ENCODE results near the gene BLCAP. TPM values are rescaled to one million over a fixed set of nuclear protein-coding genes. Genes with fewer than 3 reads are reported as not detected.

The BLCAP gene
- total and polyA plus RNA-seq, 4 donors = 12.6 to 72.0 (median 49.2) TPM

DNA sequence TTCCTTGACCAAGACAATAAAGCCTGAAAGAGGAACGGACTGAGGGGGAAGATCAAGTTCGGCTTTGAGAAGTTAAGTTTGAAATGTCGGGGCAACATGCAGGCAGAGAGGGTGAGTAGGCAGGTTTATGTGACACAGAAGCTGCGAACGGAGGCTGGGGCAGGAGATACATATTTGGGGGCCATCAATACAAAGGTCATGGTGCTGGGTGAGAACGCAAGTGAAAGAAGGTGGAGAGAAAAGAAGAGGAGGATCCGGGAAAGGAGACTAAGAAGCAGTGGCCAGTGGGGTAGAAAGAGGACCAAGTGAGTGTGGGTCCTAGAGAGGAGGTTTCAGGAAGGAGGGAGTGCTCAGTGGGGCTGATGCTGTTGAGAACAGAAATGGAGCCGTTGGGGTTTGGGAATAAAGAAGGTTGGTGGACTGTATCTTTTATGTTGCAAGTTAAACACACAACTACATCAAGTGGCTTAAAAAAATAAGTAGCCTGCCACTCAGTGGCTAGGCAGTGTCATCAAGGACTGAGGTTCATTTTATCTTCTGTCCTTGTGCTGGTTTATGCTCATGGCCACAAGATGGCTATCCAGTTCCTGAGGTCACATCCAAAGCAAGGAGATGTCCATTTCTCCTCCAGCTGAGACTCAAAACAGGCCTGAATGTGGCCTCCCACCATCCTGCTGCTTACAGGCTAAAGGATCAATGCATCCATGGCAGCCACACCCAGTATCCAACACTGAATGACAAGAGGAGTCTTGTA, 1.7 kb upstream of the BLCAP start:
- no peak for DNase-seq (ENCODE audit: low spot score)
- Histone ChIP-seq H3K4me1 (ENCODE audit: control insufficient read depth in 4 of 4, insufficient read depth in 4 of 4, low read length in 3 of 4) (peaks cover 6 to 29% (median 24%) of the 10 kb centered on the region in 4 donors), H3K36me3 (ENCODE audit: control insufficient read depth in 4 of 4, insufficient read depth in 3 of 4, low read depth in 1 of 4, low read length in 3 of 4) (no peaks in the 10 kb centered on the region), H3K27ac (ENCODE audit: low read depth in 1 of 2, low read length in 2 of 2) (no peak overlapping the region), H3K27me3 (ENCODE audit: control insufficient read depth in 4 of 4, insufficient read depth in 4 of 4, low read length in 3 of 4) (no peaks in the 10 kb centered on the region), H3K9me3 (ENCODE audit: control insufficient read depth in 4 of 4, low read length in 3 of 4) (no peaks in the 10 kb centered on the region), H3K4me3 (ENCODE audit: low read depth in 1 of 3, low read length in 3 of 3) (no peak overlapping the region), H3K9ac (ENCODE audit: low read depth in 1 of 2, low read length in 2 of 2) (no peak overlapping the region)
- TF ChIP-seq, protein P1, sequence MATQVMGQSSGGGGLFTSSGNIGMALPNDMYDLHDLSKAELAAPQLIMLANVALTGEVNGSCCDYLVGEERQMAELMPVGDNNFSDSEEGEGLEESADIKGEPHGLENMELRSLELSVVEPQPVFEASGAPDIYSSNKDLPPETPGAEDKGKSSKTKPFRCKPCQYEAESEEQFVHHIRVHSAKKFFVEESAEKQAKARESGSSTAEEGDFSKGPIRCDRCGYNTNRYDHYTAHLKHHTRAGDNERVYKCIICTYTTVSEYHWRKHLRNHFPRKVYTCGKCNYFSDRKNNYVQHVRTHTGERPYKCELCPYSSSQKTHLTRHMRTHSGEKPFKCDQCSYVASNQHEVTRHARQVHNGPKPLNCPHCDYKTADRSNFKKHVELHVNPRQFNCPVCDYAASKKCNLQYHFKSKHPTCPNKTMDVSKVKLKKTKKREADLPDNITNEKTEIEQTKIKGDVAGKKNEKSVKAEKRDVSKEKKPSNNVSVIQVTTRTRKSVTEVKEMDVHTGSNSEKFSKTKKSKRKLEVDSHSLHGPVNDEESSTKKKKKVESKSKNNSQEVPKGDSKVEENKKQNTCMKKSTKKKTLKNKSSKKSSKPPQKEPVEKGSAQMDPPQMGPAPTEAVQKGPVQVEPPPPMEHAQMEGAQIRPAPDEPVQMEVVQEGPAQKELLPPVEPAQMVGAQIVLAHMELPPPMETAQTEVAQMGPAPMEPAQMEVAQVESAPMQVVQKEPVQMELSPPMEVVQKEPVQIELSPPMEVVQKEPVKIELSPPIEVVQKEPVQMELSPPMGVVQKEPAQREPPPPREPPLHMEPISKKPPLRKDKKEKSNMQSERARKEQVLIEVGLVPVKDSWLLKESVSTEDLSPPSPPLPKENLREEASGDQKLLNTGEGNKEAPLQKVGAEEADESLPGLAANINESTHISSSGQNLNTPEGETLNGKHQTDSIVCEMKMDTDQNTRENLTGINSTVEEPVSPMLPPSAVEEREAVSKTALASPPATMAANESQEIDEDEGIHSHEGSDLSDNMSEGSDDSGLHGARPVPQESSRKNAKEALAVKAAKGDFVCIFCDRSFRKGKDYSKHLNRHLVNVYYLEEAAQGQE (IDR thresholded peaks at IDR 0.05) = no peak
- TF ChIP-seq FOXA1 (IDR thresholded peaks at IDR 0.05) (no peak), GABPA (IDR thresholded peaks at IDR 0.05 in 1 of 2, conservative IDR thresholded peaks at IDR 0.05 in 1 of 2) (no peak), TAF1 (conservative IDR thresholded peaks at IDR 0.05) (no peak), EGR1 (IDR thresholded peaks at IDR 0.05; ENCODE audit: low read depth in 2 of 2) (no peak), NR2F2 (IDR thresholded peaks at IDR 0.05) (no peak), JUND (IDR thresholded peaks at IDR 0.05) (no peak), HNF4G (IDR thresholded peaks at IDR 0.05) (no peak), RXRA (IDR thresholded peaks at IDR 0.05) (no peak), HNF4A (conservative IDR thresholded peaks at IDR 0.05) (no peak), YY1 (IDR thresholded peaks at IDR 0.05) (no peak), SP1 (IDR thresholded peaks at IDR 0.05) (no peak)
- TF ChIP-seq, protein P2, sequence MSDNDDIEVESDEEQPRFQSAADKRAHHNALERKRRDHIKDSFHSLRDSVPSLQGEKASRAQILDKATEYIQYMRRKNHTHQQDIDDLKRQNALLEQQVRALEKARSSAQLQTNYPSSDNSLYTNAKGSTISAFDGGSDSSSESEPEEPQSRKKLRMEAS (IDR thresholded peaks at IDR 0.05) = no peak
- TF ChIP-seq, protein P3, sequence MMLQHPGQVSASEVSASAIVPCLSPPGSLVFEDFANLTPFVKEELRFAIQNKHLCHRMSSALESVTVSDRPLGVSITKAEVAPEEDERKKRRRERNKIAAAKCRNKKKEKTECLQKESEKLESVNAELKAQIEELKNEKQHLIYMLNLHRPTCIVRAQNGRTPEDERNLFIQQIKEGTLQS (IDR thresholded peaks at IDR 0.05) = no peak
- TF ChIP-seq, protein P4, sequence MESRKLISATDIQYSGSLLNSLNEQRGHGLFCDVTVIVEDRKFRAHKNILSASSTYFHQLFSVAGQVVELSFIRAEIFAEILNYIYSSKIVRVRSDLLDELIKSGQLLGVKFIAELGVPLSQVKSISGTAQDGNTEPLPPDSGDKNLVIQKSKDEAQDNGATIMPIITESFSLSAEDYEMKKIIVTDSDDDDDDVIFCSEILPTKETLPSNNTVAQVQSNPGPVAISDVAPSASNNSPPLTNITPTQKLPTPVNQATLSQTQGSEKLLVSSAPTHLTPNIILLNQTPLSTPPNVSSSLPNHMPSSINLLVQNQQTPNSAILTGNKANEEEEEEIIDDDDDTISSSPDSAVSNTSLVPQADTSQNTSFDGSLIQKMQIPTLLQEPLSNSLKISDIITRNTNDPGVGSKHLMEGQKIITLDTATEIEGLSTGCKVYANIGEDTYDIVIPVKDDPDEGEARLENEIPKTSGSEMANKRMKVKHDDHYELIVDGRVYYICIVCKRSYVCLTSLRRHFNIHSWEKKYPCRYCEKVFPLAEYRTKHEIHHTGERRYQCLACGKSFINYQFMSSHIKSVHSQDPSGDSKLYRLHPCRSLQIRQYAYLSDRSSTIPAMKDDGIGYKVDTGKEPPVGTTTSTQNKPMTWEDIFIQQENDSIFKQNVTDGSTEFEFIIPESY (IDR thresholded peaks at IDR 0.05) = no peak
- TF ChIP-seq, protein P5, sequence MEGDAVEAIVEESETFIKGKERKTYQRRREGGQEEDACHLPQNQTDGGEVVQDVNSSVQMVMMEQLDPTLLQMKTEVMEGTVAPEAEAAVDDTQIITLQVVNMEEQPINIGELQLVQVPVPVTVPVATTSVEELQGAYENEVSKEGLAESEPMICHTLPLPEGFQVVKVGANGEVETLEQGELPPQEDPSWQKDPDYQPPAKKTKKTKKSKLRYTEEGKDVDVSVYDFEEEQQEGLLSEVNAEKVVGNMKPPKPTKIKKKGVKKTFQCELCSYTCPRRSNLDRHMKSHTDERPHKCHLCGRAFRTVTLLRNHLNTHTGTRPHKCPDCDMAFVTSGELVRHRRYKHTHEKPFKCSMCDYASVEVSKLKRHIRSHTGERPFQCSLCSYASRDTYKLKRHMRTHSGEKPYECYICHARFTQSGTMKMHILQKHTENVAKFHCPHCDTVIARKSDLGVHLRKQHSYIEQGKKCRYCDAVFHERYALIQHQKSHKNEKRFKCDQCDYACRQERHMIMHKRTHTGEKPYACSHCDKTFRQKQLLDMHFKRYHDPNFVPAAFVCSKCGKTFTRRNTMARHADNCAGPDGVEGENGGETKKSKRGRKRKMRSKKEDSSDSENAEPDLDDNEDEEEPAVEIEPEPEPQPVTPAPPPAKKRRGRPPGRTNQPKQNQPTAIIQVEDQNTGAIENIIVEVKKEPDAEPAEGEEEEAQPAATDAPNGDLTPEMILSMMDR (IDR thresholded peaks at IDR 0.05; ENCODE audit: low read depth, low read length, missing input control) = no peak
- WGBS = 81% methylated on average over 8 of the region's 8 CpGs

Data from liver (tissue), 9 donors.